GM19372 (cell line): Measurements from ENCODE around the gene FRMD3.

Experiments
- ATAC-seq: cut with Tn5 transposase; IDR thresholded peaks from one replicate; pipeline ENCODE4 v1.9.1; 2021; ENCODE audit warnings: mild to moderate bottlenecking, low read depth, moderate library complexity; ENCODE audit not compliant: unreplicated experiment

FRMD3 gene

DNA sequence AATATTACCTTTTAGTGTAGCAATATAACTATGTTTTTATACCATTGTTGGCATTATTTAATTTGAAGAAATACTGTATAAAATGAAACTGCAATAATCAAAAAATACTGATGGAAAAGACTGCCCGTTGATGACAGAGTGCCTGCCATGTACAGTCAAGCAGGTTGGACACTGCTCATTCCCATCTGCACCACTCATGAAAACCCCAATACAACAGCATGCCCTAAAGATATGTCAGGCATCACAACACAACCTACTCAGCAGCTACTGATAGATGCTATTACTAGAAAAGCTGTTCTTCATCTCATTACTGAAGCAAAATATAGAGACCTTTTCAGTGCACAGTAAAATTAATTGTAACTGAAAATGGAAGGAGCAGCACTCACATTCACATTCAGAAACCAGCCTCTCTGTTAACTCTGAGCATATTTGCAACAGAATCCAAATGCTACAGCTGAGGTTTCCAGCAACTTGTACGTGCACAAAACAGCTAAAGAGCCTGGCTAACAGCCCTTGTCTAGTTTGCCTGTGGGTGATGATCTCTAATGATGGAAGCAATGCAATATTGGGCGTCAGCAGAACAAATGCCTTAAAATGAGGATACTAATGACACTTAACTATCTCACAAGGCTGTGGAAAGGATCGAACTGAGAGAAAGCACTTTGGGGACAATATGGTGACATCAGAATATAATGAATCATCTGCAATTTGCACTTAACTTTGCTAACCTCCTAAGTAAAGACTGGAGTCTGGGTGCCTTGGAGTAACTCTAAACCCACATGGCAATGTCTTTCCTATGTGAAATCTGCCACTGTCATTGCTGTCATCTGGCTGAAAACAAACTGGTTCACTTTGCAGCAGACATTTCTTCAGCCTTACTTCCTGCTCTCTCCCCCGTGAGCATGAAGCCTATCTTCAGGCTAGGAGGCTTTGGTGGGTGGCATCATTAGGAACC lies 280.0 kb downstream of the FRMD3 start:
- no peak for ATAC-seq

DNA sequence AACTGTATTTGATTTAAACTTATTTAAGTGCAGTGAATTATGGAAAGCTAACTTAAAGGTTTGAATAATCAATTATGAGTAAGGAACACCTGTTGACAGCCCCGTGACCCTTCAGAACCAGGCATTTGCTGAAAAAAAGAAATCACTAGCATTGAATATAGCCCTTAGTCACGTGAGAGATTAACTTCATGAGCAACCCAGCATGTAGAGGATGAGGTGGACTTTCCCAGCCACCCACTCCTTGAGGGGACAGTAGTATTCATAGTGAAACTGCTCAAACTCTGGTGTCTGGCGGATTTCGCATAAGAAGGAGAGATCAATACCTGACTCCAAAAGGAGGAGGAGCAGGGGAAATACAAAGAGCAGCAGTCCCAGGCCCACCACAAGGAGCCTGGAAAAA lies 290.5 kb downstream of the FRMD3 start:
- no peak for ATAC-seq

GRCh38 chr9:83245979-83246659 lies 292.1 kb downstream of the FRMD3 start:
- ATAC-seq = no peak

DNA sequence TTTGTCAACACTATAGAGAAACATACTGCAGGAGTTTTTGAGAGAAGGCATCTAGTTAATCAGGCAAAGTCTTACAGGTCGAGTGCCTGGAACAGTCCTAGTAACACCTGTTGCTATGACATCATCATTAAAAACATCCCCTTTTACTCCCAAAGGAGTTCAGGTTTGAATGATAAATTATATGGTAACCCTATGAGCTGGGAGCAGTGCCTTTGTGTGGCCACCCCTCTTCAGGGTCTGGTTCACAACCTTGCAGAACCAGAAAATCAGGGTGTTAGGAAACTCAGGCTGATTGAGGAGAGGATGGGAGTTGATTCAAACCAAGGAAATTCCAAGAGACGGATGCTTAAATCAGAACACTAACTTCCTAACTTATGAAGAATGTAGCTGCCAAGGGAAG lies 296.1 kb downstream of the FRMD3 start:
- ATAC-seq = no peak

GRCh38 chr9:83240671-83241070 lies 297.5 kb downstream of the FRMD3 start:
- ATAC-seq = no peak

DNA sequence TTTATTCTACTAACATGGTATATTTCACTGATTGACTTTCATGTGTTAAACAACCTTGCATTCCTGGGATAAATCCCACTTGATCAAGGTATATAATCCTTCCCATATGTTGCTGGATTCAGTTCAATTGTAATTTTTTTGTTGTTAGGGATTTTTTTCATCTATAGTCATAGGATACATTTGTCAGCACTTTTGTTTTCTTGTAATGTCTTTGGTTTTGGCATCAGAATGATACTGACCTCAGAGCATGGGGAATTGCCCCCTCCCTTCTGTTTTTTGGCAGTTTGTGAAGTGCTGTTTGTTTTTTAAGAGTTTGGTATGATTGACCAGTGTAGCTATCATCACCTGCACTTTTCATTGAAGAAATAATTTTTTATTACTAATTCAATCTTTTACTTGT lies 298.5 kb downstream of the FRMD3 start:
- ATAC-seq = no peak

- no peak for ATAC-seq
Measured at GRCh38 chr9:83238871-83239640, 299.1 kb downstream of the FRMD3 start.

DNA sequence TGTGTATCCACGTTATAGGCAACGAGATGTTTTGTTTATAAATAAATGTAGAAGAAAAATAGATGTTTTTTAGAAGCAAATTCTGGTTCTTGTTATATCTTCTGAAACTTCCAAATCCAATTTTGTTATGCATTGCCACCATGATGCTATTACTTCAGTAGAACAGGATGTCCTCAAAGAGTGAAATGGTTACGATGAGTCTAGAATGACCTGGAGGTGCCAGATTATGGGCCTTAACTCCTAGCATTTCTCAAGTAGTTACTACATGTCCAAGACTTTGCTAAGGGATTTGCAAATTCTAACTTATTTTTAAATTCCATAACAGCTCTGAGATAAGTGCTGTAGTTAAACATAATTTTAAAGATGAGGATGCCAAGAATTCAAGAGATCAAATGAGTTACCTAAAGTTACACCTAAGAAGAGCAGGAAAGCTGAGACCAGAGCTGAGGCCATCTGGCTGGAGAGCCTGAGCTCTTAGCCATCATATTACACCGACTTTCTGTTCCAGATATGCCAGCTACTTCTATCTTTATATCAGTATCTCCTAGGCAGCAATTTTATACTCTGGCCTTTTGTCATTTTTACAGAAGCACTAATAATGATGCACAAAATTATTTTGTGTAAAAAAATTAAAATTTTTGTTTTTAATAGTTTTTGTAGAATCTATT lies 302.0 kb downstream of the FRMD3 start:
- no peak for ATAC-seq

- ATAC-seq = no peak
Measured at GRCh38 chr9:83235526-83235925, 302.7 kb downstream of the FRMD3 start.

DNA sequence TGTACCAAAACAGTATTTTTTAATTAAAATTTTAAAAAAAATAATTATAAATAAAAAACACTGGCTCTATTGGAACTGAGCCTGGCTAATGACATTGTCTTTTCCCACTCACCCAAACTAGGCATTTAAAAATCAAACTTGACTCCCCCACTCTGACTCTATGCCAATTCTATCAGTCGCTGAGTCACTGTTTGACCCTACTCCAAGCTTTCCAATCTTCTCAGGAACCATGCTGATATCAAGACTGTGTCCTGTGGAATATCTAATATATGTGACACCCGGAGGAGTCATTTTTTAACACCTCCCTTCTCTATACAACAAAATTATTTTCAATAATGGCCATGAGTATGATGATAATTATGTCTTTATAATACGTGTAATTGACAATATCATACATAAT lies 303.7 kb downstream of the FRMD3 start:
- no peak for ATAC-seq

GRCh38 chr9:83233647-83234046 lies 304.6 kb downstream of the FRMD3 start:
- no peak for ATAC-seq

GRCh38 chr9:83231039-83231438 lies 307.2 kb downstream of the FRMD3 start:
- ATAC-seq = no peak

- ATAC-seq = no peak
Measured at GRCh38 chr9:83220730-83221129, 317.5 kb downstream of the FRMD3 start.

DNA sequence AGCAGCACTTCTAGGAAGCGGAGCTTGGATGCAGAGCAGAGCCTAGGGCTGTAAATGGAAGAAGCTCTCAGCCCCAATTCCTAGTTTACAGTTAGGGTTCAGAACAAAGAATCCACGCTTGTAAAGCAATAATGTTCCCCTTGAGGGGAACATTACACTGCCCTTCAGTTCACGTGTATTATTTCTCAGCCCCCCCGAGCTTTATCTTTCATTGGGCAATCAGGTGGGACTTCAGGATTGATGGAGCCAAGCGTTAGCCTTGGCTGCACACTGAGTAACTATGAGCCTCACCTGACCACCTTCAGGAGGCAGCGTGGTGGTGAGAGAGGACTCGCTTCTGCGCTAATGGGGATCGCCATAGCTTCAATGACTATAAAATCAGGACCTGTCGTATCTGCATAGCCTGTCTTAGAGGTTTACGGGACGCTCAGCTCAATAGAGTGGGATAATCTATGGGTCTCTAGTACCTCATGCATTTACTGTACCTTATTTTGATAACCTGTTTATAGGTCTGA lies 318.2 kb downstream of the FRMD3 start:
- no peak for ATAC-seq

GRCh38 chr9:83219154-83219923 lies 318.9 kb downstream of the FRMD3 start:
- ATAC-seq = peak; percentile 49

GRCh38 chr9:83218411-83219090 lies 319.6 kb downstream of the FRMD3 start:
- no peak for ATAC-seq

DNA sequence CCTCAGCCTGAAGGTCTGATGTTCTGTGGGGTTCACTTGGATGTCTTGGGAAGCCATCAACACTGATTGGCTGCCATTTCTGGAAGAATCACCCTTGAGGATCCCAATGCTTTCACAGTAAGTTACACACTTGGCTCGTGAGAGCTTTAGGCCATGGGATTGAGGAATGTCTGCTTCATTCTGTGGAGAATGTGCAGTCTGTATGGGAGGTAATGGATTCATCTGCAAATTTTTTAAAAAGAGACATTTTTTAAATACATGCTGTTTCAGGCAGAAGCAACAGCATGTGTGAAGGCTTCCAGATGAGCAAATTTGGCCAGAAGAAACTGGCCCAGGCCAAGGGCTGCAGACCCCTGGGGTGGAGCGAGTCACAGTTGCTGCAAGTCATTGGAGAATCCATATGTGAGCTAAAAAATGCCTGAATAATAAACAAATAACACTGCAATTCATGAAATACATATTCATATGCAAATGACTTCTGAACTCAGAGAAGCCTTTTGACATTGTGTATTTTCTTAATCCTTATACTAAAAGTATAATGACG lies 328.9 kb downstream of the FRMD3 start:
- ATAC-seq = no peak

GRCh38 chr9:83208065-83208850 lies 329.9 kb downstream of the FRMD3 start:
- no peak for ATAC-seq
